ENCODE results near the gene SLC2A6. TPM values are rescaled to one million over a fixed set of nuclear protein-coding genes. Genes with fewer than 3 reads are reported as not detected.

Gene SLC2A6
- total RNA-seq, 1 donor = 25.3 TPM

GRCh38 chr9:133448487-133448972 is 30.4 kb downstream of the SLC2A6 start:
- no peak overlapping the region for H2AFZ ChIP-seq (ENCODE audit: low read length)
- no peaks in the 10 kb centered on the region for H3K27me3 ChIP-seq (ENCODE audit: insufficient read depth, low read length)
- H3K4me2 ChIP-seq (ENCODE audit: insufficient read depth, low read length) = no peak overlapping the region
- H3K4me1 ChIP-seq (ENCODE audit: insufficient read depth, low read length) = no peaks in the 10 kb centered on the region
- H3K9me3 ChIP-seq (ENCODE audit: low read depth, low read length) = no peaks in the 10 kb centered on the region
- H3K4me3 ChIP-seq (ENCODE audit: insufficient read depth, low read length) = no peak overlapping the region
- H3K36me3 ChIP-seq (ENCODE audit: insufficient read depth, low read length) = no peaks in the 10 kb centered on the region
- no peaks in the 10 kb centered on the region for H4K20me1 ChIP-seq (ENCODE audit: insufficient read depth, low read length)
- no peak for DNase-seq (ENCODE audit: insufficient read length, low spot score, missing footprints)
- TF ChIP-seq CTCF (IDR thresholded peaks at IDR 0.05; ENCODE audit: extremely low read depth, low read depth, low read length) = no peak
- no peak overlapping the region for H3K27ac ChIP-seq (ENCODE audit: low read depth, low read length)
- H3K79me2 ChIP-seq (ENCODE audit: insufficient read depth, low read length) = no peaks in the 10 kb centered on the region

GRCh38 chr9:133445293-133445969 is 33.5 kb downstream of the SLC2A6 start:
- H3K36me3 ChIP-seq (ENCODE audit: insufficient read depth, low read length) = no peaks in the 10 kb centered on the region
- no peak for TF ChIP-seq CTCF (IDR thresholded peaks at IDR 0.05; ENCODE audit: extremely low read depth, low read depth, low read length)
- no peaks in the 10 kb centered on the region for H3K79me2 ChIP-seq (ENCODE audit: insufficient read depth, low read length)
- no peak overlapping the region for H3K4me3 ChIP-seq (ENCODE audit: insufficient read depth, low read length)
- H2AFZ ChIP-seq (ENCODE audit: low read length) = no peak overlapping the region
- H3K27ac ChIP-seq (ENCODE audit: low read depth, low read length) = no peak overlapping the region
- H3K4me1 ChIP-seq (ENCODE audit: insufficient read depth, low read length) = no peaks in the 10 kb centered on the region
- no peaks in the 10 kb centered on the region for H4K20me1 ChIP-seq (ENCODE audit: insufficient read depth, low read length)
- no peak overlapping the region for H3K4me2 ChIP-seq (ENCODE audit: insufficient read depth, low read length)
- no peaks in the 10 kb centered on the region for H3K27me3 ChIP-seq (ENCODE audit: insufficient read depth, low read length)
- H3K9me3 ChIP-seq (ENCODE audit: low read depth, low read length) = no peaks in the 10 kb centered on the region
- DNase-seq (ENCODE audit: insufficient read length, low spot score, missing footprints) = no peak

- no peaks in the 10 kb centered on the region for H3K4me1 ChIP-seq (ENCODE audit: insufficient read depth, low read length)
- peak; percentile 94 for DNase-seq (ENCODE audit: insufficient read length, low spot score, missing footprints)
- H2AFZ ChIP-seq (ENCODE audit: low read length) = no peak overlapping the region
- H3K27ac ChIP-seq (ENCODE audit: low read depth, low read length) = no peak overlapping the region
- no peak overlapping the region for H3K4me2 ChIP-seq (ENCODE audit: insufficient read depth, low read length)
- no peak overlapping the region for H3K4me3 ChIP-seq (ENCODE audit: insufficient read depth, low read length)
- no peaks in the 10 kb centered on the region for H4K20me1 ChIP-seq (ENCODE audit: insufficient read depth, low read length)
- no peaks in the 10 kb centered on the region for H3K36me3 ChIP-seq (ENCODE audit: insufficient read depth, low read length)
- no peaks in the 10 kb centered on the region for H3K79me2 ChIP-seq (ENCODE audit: insufficient read depth, low read length)
- TF ChIP-seq CTCF (IDR thresholded peaks at IDR 0.05; ENCODE audit: extremely low read depth, low read depth, low read length) = no peak
- no peaks in the 10 kb centered on the region for H3K9me3 ChIP-seq (ENCODE audit: low read depth, low read length)
- H3K27me3 ChIP-seq (ENCODE audit: insufficient read depth, low read length) = no peaks in the 10 kb centered on the region
These were observed 34.9 kb downstream of the SLC2A6 start for GRCh38 chr9:133443982-133444381.

- H3K9me3 ChIP-seq (ENCODE audit: low read depth, low read length) = no peaks in the 10 kb centered on the region
- H3K4me1 ChIP-seq (ENCODE audit: insufficient read depth, low read length) = no peaks in the 10 kb centered on the region
- H3K27ac ChIP-seq (ENCODE audit: low read depth, low read length) = no peak overlapping the region
- no peak for TF ChIP-seq CTCF (IDR thresholded peaks at IDR 0.05; ENCODE audit: extremely low read depth, low read depth, low read length)
- no peaks in the 10 kb centered on the region for H4K20me1 ChIP-seq (ENCODE audit: insufficient read depth, low read length)
- no peak overlapping the region for H3K4me3 ChIP-seq (ENCODE audit: insufficient read depth, low read length)
- H3K36me3 ChIP-seq (ENCODE audit: insufficient read depth, low read length) = no peaks in the 10 kb centered on the region
- no peaks in the 10 kb centered on the region for H3K27me3 ChIP-seq (ENCODE audit: insufficient read depth, low read length)
- H3K4me2 ChIP-seq (ENCODE audit: insufficient read depth, low read length) = no peak overlapping the region
- H3K79me2 ChIP-seq (ENCODE audit: insufficient read depth, low read length) = no peaks in the 10 kb centered on the region
- H2AFZ ChIP-seq (ENCODE audit: low read length) = no peak overlapping the region
- no peak for DNase-seq (ENCODE audit: insufficient read length, low spot score, missing footprints)
These were observed 35.7 kb downstream of the SLC2A6 start for GRCh38 chr9:133443248-133443647.
